ENCODE data around the gene CFAP161. TPM values are rescaled to one million over a fixed set of nuclear protein-coding genes. Genes with fewer than 3 reads are reported as not detected.

CFAP161 gene
- total and polyA plus RNA-seq, 7 donors: 0.03 to 0.28 TPM; not detected in 5

GRCh38 chr15:81097890-81098280 is 36.2 kb upstream of the CFAP161 start:
- 17 to 28% (median 25%) methylated on average over 5 of the region's 5 CpGs for WGBS, 3 donors
- TF ChIP-seq CTCF (IDR thresholded peaks at IDR 0.05): no peak
- Histone ChIP-seq H3K27me3 (ENCODE audit: insufficient read depth in 3 of 3, low read length in 2 of 3) (peaks cover 0 to 4% (median 0%) of the 10 kb centered on the region in 3 donors), H3K27ac (no peak overlapping the region), H3K9me3 (no peaks in the 10 kb centered on the region), H3K4me1 (peaks cover 10% of the 10 kb centered on the region), H3K36me3 (ENCODE audit: insufficient read depth in 1 of 2, low read depth in 1 of 2) (no peaks in the 10 kb centered on the region), H3K4me3 (no peak overlapping the region)
- intact Hi-C loops (cut with DNase I): loop anchor here in 1 of 2 donors (5.0 kb wide), 1 partner anchor 101 kb away; no protein-coding TSS in a partner anchor
- ATAC-seq (peak; percentile 82 to 93 (median 88)), DNase-seq (peak; percentile 50 to 62)

- Histone ChIP-seq H3K27me3 (ENCODE audit: insufficient read depth in 3 of 3, low read length in 2 of 3) (peaks cover 0 to 4% (median 0%) of the 10 kb centered on the region in 3 donors), H3K9me3 (no peaks in the 10 kb centered on the region), H3K4me3 (no peak overlapping the region), H3K4me1 (peaks cover 6% of the 10 kb centered on the region), H3K36me3 (ENCODE audit: insufficient read depth in 1 of 2, low read depth in 1 of 2) (no peaks in the 10 kb centered on the region), H3K27ac (no peak overlapping the region)
- 32 to 48% (median 45%) methylated on average over 4 of the region's 4 CpGs for WGBS, 3 donors
- no peak for DNase-seq
- ATAC-seq: no peak
- intact Hi-C loops (cut with DNase I): loop anchor here in 1 of 2 donors (5.0 kb wide), 1 partner anchor 101 kb away; no protein-coding TSS in a partner anchor
- TF ChIP-seq CTCF (IDR thresholded peaks at IDR 0.05): no peak
These were observed 35.7 kb upstream of the CFAP161 start for GRCh38 chr15:81098349-81098748.

DNA sequence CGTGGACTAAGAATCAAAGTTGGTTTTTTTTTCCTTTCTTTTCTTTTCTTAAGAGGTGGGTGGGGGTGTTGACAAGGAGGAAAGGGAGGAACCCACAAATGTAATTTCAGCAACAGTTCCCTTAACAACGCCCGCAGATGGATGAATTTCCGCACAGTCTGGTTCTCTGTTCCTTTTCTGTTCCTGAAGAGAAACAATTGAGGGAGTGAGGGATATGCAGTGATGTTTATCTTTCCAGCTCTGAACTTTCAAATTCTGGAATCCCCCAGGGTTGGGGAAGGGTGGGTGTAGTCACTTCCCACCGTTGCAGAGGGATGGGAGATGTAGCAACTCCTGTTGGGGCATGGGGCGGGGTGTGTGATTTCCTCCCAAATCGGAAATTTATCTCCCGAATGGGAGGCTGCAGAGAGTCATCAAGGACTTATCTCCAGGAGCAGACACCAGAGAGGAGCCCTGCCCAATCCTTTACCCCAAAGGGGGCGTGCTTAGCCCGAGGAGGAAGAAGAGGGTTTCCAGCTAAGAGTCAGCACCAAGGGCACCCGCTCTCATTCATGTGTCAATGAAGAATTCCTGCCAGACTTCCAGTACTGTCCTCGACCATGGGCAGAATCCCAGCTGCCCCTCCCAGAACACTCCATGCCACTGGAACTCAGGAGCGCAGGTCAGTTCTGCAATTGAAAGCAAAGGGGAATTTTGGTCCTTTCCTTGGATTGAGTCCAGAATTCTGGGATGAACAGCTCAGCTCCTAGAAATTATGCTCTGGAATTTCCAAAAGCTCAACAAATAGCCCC is 35.0 kb upstream of the CFAP161 start:
- WGBS, 3 donors: 36 to 40% (median 38%) methylated on average over 13 of the region's 13 CpGs
- no peak overlapping the region for H3K27ac ChIP-seq
- intact Hi-C loops (cut with DNase I): loop anchor here in 1 of 2 donors (5.0 kb wide), 1 partner anchor 102 kb away; no protein-coding TSS in a partner anchor
- H3K36me3 ChIP-seq (ENCODE audit: insufficient read depth in 1 of 2, low read depth in 1 of 2): no peaks in the 10 kb centered on the region
- peaks cover 6% of the 10 kb centered on the region for H3K4me1 ChIP-seq
- no peak overlapping the region for H3K4me3 ChIP-seq
- H3K9me3 ChIP-seq: no peaks in the 10 kb centered on the region
- DNase-seq: peak; percentile 23 to 51
- peaks cover 0 to 4% (median 0%) of the 10 kb centered on the region in 3 donors for H3K27me3 ChIP-seq (ENCODE audit: insufficient read depth in 3 of 3, low read length in 2 of 3)
- no peak for TF ChIP-seq CTCF (IDR thresholded peaks at IDR 0.05)
- ATAC-seq: peak in 3 of 4 donors; percentile 31 to 54 (median 42)

- Histone ChIP-seq H3K4me1 (peaks cover 6% of the 10 kb centered on the region), H3K27me3 (ENCODE audit: insufficient read depth in 3 of 3, low read length in 2 of 3) (peaks cover 0 to 4% (median 0%) of the 10 kb centered on the region in 3 donors), H3K27ac (no peak overlapping the region), H3K36me3 (ENCODE audit: insufficient read depth in 1 of 2, low read depth in 1 of 2) (no peaks in the 10 kb centered on the region), H3K9me3 (no peaks in the 10 kb centered on the region), H3K4me3 (no peak overlapping the region)
- DNase-seq (no peak), ATAC-seq (no peak)
- 68 to 78% (median 69%) methylated on average over 7 of the region's 7 CpGs for WGBS, 3 donors
- no peak for TF ChIP-seq CTCF (IDR thresholded peaks at IDR 0.05)
- intact Hi-C loops (cut with DNase I): loop anchor here (10.0 kb wide), 2 partner anchors 57 to 303 kb away; no protein-coding TSS in a partner anchor
These were observed 31.9 kb upstream of the CFAP161 start for GRCh38 chr15:81101894-81102815.

Data from psoas muscle (tissue), 8 donors.